ENCODE measurements around the gene IL1RAPL1.

DNA sequence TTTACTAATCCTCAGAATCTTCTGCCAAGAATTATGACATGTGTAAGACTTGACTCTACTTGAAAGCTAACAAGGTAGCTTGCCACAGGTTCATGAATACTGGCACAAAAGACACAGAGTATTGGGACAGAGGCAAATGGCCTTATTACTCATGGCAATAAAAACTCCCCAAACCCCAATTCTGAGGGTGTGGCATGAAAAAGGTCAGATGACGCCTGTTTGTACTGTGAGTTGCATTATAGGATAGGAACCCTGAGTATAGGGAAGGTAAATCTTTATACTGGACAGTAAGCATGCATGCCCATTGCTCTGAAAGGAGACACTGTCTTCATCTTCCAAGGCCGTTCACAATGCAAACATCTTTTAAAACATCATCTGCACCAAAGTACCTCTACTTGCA lies 600.0 kb downstream of the IL1RAPL1 start:
- TF ChIP-seq POLR2A (IDR thresholded peaks at IDR 0.05): no peak
- TF ChIP-seq, protein P1, sequence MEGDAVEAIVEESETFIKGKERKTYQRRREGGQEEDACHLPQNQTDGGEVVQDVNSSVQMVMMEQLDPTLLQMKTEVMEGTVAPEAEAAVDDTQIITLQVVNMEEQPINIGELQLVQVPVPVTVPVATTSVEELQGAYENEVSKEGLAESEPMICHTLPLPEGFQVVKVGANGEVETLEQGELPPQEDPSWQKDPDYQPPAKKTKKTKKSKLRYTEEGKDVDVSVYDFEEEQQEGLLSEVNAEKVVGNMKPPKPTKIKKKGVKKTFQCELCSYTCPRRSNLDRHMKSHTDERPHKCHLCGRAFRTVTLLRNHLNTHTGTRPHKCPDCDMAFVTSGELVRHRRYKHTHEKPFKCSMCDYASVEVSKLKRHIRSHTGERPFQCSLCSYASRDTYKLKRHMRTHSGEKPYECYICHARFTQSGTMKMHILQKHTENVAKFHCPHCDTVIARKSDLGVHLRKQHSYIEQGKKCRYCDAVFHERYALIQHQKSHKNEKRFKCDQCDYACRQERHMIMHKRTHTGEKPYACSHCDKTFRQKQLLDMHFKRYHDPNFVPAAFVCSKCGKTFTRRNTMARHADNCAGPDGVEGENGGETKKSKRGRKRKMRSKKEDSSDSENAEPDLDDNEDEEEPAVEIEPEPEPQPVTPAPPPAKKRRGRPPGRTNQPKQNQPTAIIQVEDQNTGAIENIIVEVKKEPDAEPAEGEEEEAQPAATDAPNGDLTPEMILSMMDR (IDR thresholded peaks at IDR 0.05): no peak

All from tibial nerve (tissue), 3 donors.